Endothelial cell of umbilical vein (primary cell): ENCODE measurements around the gene NUP35. TPM values are rescaled to one million over a fixed set of nuclear protein-coding genes. Genes with fewer than 3 reads are reported as not detected.

Source experiments
- BruUV-seq: library from RNA; stranded (reverse); fragments of 400-500 nt; replicated peaks from 2 replicates; lab custom pipeline; 2021; lab: Mats Ljungman, UMichigan
- CTCF ChIA-PET: fragments of 300-600, 350-600 bp; sonication (Branson Sonifier 250); formaldehyde crosslinking; loops from one replicate; lab custom pipeline; 2021; ENCODE audit warnings: antibody characterized with exemption, inconsistent platforms; lab: Charles Lee
- POLR2A ChIA-PET: fragments of 300-600, 350-600 bp; sonication (Branson Sonifier 250); formaldehyde crosslinking; loops from one replicate; lab custom pipeline; 2021; ENCODE audit warnings: antibody characterized with exemption, inconsistent platforms; lab: Charles Lee
- DNase-seq: peaks from one replicate; pipeline ENCODE4 v3.0.0-alpha.2; 2011; ENCODE audit warnings: low read depth, low spot score
- FAIRE-seq: peaks from 2 replicates; lab custom pipeline; 2011; peaks lifted over from hg19 to GRCh38; lab: Jason Lieb, UNC
- H2AFZ ChIP-seq: 2 replicates; pipeline ENCODE4 v1.6.0; 2012; ENCODE audit warnings: low read depth, low read length, control low read depth, inconsistent platforms
- H3K27ac ChIP-seq: 2 replicates; pipeline ENCODE4 v1.5.1; 2011; ENCODE audit warnings: low read depth, mild to moderate bottlenecking, control low read depth, low read length, moderate library complexity; ENCODE audit not compliant: insufficient read depth
- H3K27me3 ChIP-seq, 2 experiments: 2 replicates each; pipeline versions ENCODE4 v1.6.0 to v1.6.1; 2011; ENCODE audit warnings: low read length in 2 of 2, mixed read lengths in 1 of 2; ENCODE audit not compliant: control insufficient read depth in 2 of 2, insufficient read depth in 2 of 2
- H3K36me3 ChIP-seq, 2 experiments: 2 replicates in 1 of 2; 3 replicates in 1 of 2; pipeline ENCODE4 v1.5.1; 2011; ENCODE audit warnings: low read length in 2 of 2, mild to moderate bottlenecking in 1 of 2, moderate library complexity in 1 of 2; ENCODE audit not compliant: control insufficient read depth in 2 of 2, insufficient read depth in 2 of 2; ENCODE audit errors: extremely low read depth in 1 of 2
- H3K4me1 ChIP-seq: 3 replicates; pipeline ENCODE4 v1.5.1; 2011; ENCODE audit warnings: mild to moderate bottlenecking, low read length; ENCODE audit not compliant: control insufficient read depth, insufficient read depth; ENCODE audit errors: extremely low read depth
- H3K4me2 ChIP-seq: 2 replicates; pipeline ENCODE4 v1.6.1; 2011; ENCODE audit warnings: low read length, control low read depth, mixed read lengths; ENCODE audit not compliant: insufficient read depth
- H3K4me3 ChIP-seq, 3 experiments: fragments of 200-600 bp in 1 of 3; sonication (generic), shearing (Covaris generic) in 1 of 3; replicated peaks in 1 of 3; 2 replicates each; pipeline ENCODE4 v1.5.1; 2011 to 2016; ENCODE audit warnings: control low read depth in 3 of 3, low read length in 3 of 3, mild to moderate bottlenecking in 2 of 3, inconsistent platforms in 1 of 3, low read depth in 1 of 3, moderate library complexity in 1 of 3; ENCODE audit not compliant: insufficient read depth in 1 of 3
- H3K79me2 ChIP-seq: 2 replicates; pipeline ENCODE4 v1.6.0; 2012; ENCODE audit warnings: low read length, inconsistent platforms; ENCODE audit not compliant: control insufficient read depth, insufficient read depth
- H3K9ac ChIP-seq: replicated peaks from 2 replicates; pipeline ENCODE3; 2011; ENCODE audit warnings: low read length, control low read depth; ENCODE audit not compliant: insufficient read depth; ENCODE audit errors: extremely low read depth
- H3K9me1 ChIP-seq: replicated peaks from 3 replicates; pipeline ENCODE4 v1.6.0; 2011; ENCODE audit warnings: mild to moderate bottlenecking, low read length; ENCODE audit not compliant: control insufficient read depth, insufficient read depth; ENCODE audit errors: extremely low read depth
- H3K9me3 ChIP-seq: replicated peaks from 2 replicates; pipeline ENCODE4 v1.5.1; 2012; ENCODE audit warnings: low read length, inconsistent platforms; ENCODE audit not compliant: control insufficient read depth, insufficient read depth
- H4K20me1 ChIP-seq: replicated peaks from 2 replicates; pipeline ENCODE3; 2011; ENCODE audit warnings: mild to moderate bottlenecking, low read length; ENCODE audit not compliant: control insufficient read depth, insufficient read depth; ENCODE audit errors: extremely low read depth
- CTCF ChIP-seq, 2 donors: IDR thresholded peaks; 1 replicate in 1 of 2; 2 replicates in 1 of 2; pipeline ENCODE4 v1.5.1; 2011; ENCODE audit warnings: low read length in 2 of 2, mild to moderate bottlenecking in 2 of 2, moderate library complexity in 2 of 2, control low read depth in 1 of 2, inconsistent platforms in 1 of 2, low read depth in 1 of 2; ENCODE audit not compliant: insufficient read depth in 1 of 2; ENCODE audit errors: extremely low read depth in 1 of 2
- JUN ChIP-seq: IDR thresholded peaks from 2 replicates; pipeline ENCODE4 v1.6.1; 2011; ENCODE audit warnings: borderline replicate concordance, low read depth; ENCODE audit not compliant: insufficient read length, insufficient read depth
- MYC ChIP-seq: IDR thresholded peaks from one replicate; pipeline ENCODE4 v1.6.1; 2011; ENCODE audit warnings: mild to moderate bottlenecking, low read depth, low read length
- POLR2A ChIP-seq: IDR thresholded peaks from 2 replicates; pipeline ENCODE4 v1.6.1; 2012; ENCODE audit warnings: low read depth, mild to moderate bottlenecking, control low read depth, low read length
- POLR2AphosphoS5 ChIP-seq: IDR thresholded peaks from 2 replicates; pipeline ENCODE4 v1.6.1; 2012; ENCODE audit warnings: low read depth, mild to moderate bottlenecking, control low read depth, low read length, moderate library complexity; ENCODE audit not compliant: insufficient read depth
- dilution Hi-C: fragments of 300-500 bp; cut with MboI; formaldehyde crosslinking; loops from one replicate; pipeline ENCODE4 v1.15.0; 2019; ENCODE audit warnings: low sequenced_read_pairs; ENCODE audit not compliant: extremely low pct_ligation_motif_present
- intact Hi-C: fragments of 100-400 bp; cut with micrococcal nuclease; formaldehyde crosslinking; loops from one replicate; pipeline ENCODE4 v1.10.0; 2022
- polyA plus RNA-seq, 4 experiments: library from polyadenylated mRNA; depleted of rRNA in 3 of 4; stranded (reverse) in 3 of 4; unstranded in 1 of 4; fragments of >200 nt; gene quantifications; 2 replicates each; pipeline versions ENCODE4 v1.2.1 to v1.2.3, GENCODE V29; 2011 to 2012; ENCODE audit warnings: missing spikeins in 1 of 4
- total RNA-seq: library from RNA; stranded (reverse); gene quantifications from 2 replicates; pipeline ENCODE4 v1.2.3, GENCODE V29; 2021

Gene NUP35
- total and polyA plus RNA-seq, 2 donors (not counting 3 experiments of a cell fraction or from before 2014, with no cell fraction given): 8.4 to 22.1 TPM

DNA sequence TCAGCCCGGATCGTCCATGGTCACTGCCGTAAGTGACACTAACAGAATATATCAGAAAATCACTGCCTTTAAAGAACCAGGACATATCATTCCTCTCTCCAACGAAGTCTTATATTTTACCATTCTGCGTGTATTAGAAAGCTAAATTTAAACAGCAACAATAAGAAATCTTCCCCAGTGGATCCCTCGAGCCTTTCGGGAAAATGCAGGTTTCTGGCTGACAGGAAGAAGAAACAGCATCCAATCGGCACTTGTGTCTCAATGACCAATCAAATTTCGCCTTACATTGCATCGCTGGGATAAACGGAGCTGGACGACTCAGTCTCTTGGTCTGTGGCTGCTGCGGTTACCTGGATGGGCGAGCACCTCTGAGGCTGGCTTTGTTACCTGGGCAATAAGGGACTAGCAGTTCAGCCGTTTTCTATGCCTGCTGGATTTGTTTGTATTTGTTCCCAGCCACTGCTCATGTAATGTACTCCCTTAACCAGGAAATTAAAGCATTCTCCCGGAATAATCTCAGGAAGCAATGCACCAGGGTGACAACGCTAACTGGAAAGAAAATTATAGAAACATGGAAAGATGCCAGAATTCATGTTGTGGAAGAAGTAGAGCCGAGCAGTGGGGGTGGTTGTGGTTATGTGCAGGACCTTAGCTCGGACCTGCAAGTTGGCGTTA lies 45.6 kb upstream of the NUP35 start, which contains the start of gene DUSP19:
DUSP19 (plus strand) TSS at position 284 of the 675 bp plus-strand sequence; CDS start at position 471, 187 bp downstream.
- no peaks in the 10 kb centered on the region for H3K36me3 ChIP-seq
- peak; percentile 94 for FAIRE-seq
- peaks cover 12% of the 10 kb centered on the region for H3K4me1 ChIP-seq
- H3K4me2 ChIP-seq: peak within 1 kb of the TSS; percentile 92
- peaks cover 17 to 23% of the 10 kb centered on the region in 2 experiments for H3K27me3 ChIP-seq
- CTCF ChIA-PET: interaction anchor here (0.5 to 2.0 kb wide), 10 partner anchors 9 to 46 kb away, joined by 3 to 20 read pairs (median 4); no protein-coding TSS in a partner anchor
- H3K9me3 ChIP-seq: no peaks in the 10 kb centered on the region
- peak within 1 kb of the TSS; percentile 88 for H3K9ac ChIP-seq
- H3K4me3 ChIP-seq: peak within 1 kb of the TSS; percentile 65 to 97 (median 89)
- TSS peak; percentile 86 for BruUV-seq
- TF ChIP-seq POLR2A (peak; percentile 83), JUN (no peak), POLR2AphosphoS5 (peak; percentile 71), MYC (no peak), CTCF (IDR thresholded peaks at IDR 0.05; ENCODE audit: extremely low read depth in 1 of 2, insufficient read depth in 1 of 2, low read depth in 1 of 2, low read length in 2 of 2) (no peak)
- intact Hi-C loops (loop anchor here (1.0 to 5.0 kb wide), 3 partner anchors 40 to 164 kb away; partner anchors contain the start of genes NCKAP1 and NUP35), dilution Hi-C loops (no loop called here)
- POLR2A ChIA-PET: no interaction called here
- H3K27ac ChIP-seq: peak within 1 kb of the TSS; percentile 79
- peak within 1 kb of the TSS; percentile 99 for H2AFZ ChIP-seq
- DNase-seq: peak; percentile 97
- no peaks in the 10 kb centered on the region for H3K79me2 ChIP-seq
- H4K20me1 ChIP-seq: no peaks in the 10 kb centered on the region
- no peaks in the 10 kb centered on the region for H3K9me1 ChIP-seq
